ENCODE data around the gene SH3PXD2A. TPM values are rescaled to one million over a fixed set of nuclear protein-coding genes. Genes with fewer than 3 reads are reported as not detected.

The SH3PXD2A gene
- total RNA-seq, 1 experiment from 2014 or later, result 6.3 TPM

GRCh38 chr10:103837370-103838069, 17.9 kb downstream of the SH3PXD2A start:
- H3K4me1 ChIP-seq, result peaks cover 23% of the 10 kb centered on the region
- ChIA-PET POLR2A (interaction anchor here (1.2 kb wide), 1 partner anchor 43 kb away, joined by 4 read pairs; no protein-coding TSS in a partner anchor), CTCF (interaction anchor here (0.6 to 1.4 kb wide), 10 partner anchors 11 to 125 kb away, joined by 3 to 5 read pairs (median 4); no protein-coding TSS in a partner anchor)
- H3K9me3 ChIP-seq, result no peaks in the 10 kb centered on the region
- Mint-ChIP-seq H3K4me3 (ENCODE audit: unreplicated experiment) (no peak overlapping the region), H3K27ac (ENCODE audit: unreplicated experiment) (no peak overlapping the region), H3K36me3 (ENCODE audit: insufficient read depth, unreplicated experiment) (peaks cover 4% of the 10 kb centered on the region), H3K9me3 (ENCODE audit: unreplicated experiment) (no peaks in the 10 kb centered on the region), H3K4me1 (ENCODE audit: low read depth, unreplicated experiment) (peaks cover 23% of the 10 kb centered on the region), H3K27me3 (ENCODE audit: insufficient read depth, unreplicated experiment) (no peaks in the 10 kb centered on the region)
- H3K36me3 ChIP-seq (ENCODE audit: control insufficient read depth, insufficient read depth, low read length), result no peaks in the 10 kb centered on the region
- no peak overlapping the region for H3K4me3 ChIP-seq (ENCODE audit: low read depth, low read length)
- TF ChIP-seq CTCF (IDR thresholded peaks at IDR 0.05; ENCODE audit: insufficient read depth in 1 of 2, low read depth in 1 of 2, low read length in 1 of 2, severe bottlenecking in 1 of 2, unreplicated experiment in 1 of 2), result no peak
- intact Hi-C loops (cut with micrococcal nuclease; ENCODE audit: unreplicated experiment), result loop anchor here (1.0 to 2.0 kb wide), 4 partner anchors 8 to 43 kb away; partner anchors contain the start of gene SH3PXD2A
- no peak for DNase-seq
- no peaks in the 10 kb centered on the region for H3K27me3 ChIP-seq (replicated peaks; ENCODE audit: control insufficient read depth, insufficient read depth, low read length)
- BruUV-seq (replicated peaks), result no TSS peak

GRCh38 chr10:103836861-103837260, 18.5 kb downstream of the SH3PXD2A start:
- no peaks in the 10 kb centered on the region for H3K27me3 ChIP-seq (replicated peaks; ENCODE audit: control insufficient read depth, insufficient read depth, low read length)
- POLR2A ChIA-PET, result interaction anchor here (0.6 to 1.2 kb wide), 2 partner anchors 43 to 142 kb away, joined by 3 to 4 read pairs; no protein-coding TSS in a partner anchor
- intact Hi-C loops (cut with micrococcal nuclease; ENCODE audit: unreplicated experiment), result loop anchor here (1.0 to 2.0 kb wide), 4 partner anchors 8 to 43 kb away; partner anchors contain the start of gene SH3PXD2A
- no TSS peak for BruUV-seq (replicated peaks)
- H3K4me3 ChIP-seq (ENCODE audit: low read depth, low read length), result no peak overlapping the region
- peaks cover 4% of the 10 kb centered on the region for H3K36me3 Mint-ChIP-seq (ENCODE audit: insufficient read depth, unreplicated experiment)
- DNase-seq, result peak; percentile 77 to 84
- no peak for TF ChIP-seq CTCF (IDR thresholded peaks at IDR 0.05; ENCODE audit: insufficient read depth in 1 of 2, low read depth in 1 of 2, low read length in 1 of 2, severe bottlenecking in 1 of 2, unreplicated experiment in 1 of 2)
- peak overlapping the region; percentile 1 for H3K27ac Mint-ChIP-seq (ENCODE audit: unreplicated experiment)
- H3K4me1 ChIP-seq, result peaks cover 23% of the 10 kb centered on the region
- peaks cover 19% of the 10 kb centered on the region for H3K4me1 Mint-ChIP-seq (ENCODE audit: low read depth, unreplicated experiment)
- no peaks in the 10 kb centered on the region for H3K9me3 Mint-ChIP-seq (ENCODE audit: unreplicated experiment)
- H3K4me3 Mint-ChIP-seq (ENCODE audit: unreplicated experiment), result peak overlapping the region; percentile 0
- H3K9me3 ChIP-seq, result no peaks in the 10 kb centered on the region
- no peaks in the 10 kb centered on the region for H3K36me3 ChIP-seq (ENCODE audit: control insufficient read depth, insufficient read depth, low read length)
- CTCF ChIA-PET, result interaction anchor here (0.8 to 1.4 kb wide), 8 partner anchors 10 to 124 kb away, joined by 3 to 5 read pairs (median 4); no protein-coding TSS in a partner anchor
- no peaks in the 10 kb centered on the region for H3K27me3 Mint-ChIP-seq (ENCODE audit: insufficient read depth, unreplicated experiment)

- Histone ChIP-seq H3K36me3 (ENCODE audit: control insufficient read depth, insufficient read depth, low read length) (no peaks in the 10 kb centered on the region), H3K4me1 (peaks cover 23% of the 10 kb centered on the region), H3K27me3 (replicated peaks; ENCODE audit: control insufficient read depth, insufficient read depth, low read length) (no peaks in the 10 kb centered on the region), H3K4me3 (ENCODE audit: low read depth, low read length) (no peak overlapping the region), H3K9me3 (no peaks in the 10 kb centered on the region)
- no peak for TF ChIP-seq CTCF (IDR thresholded peaks at IDR 0.05; ENCODE audit: insufficient read depth in 1 of 2, low read depth in 1 of 2, low read length in 1 of 2, severe bottlenecking in 1 of 2, unreplicated experiment in 1 of 2)
- intact Hi-C loops (cut with micrococcal nuclease; ENCODE audit: unreplicated experiment), result loop anchor here (2.0 kb wide), 1 partner anchor 19 kb away; the partner anchor contains the start of gene SH3PXD2A
- no TSS peak for BruUV-seq (replicated peaks)
- H3K27me3 Mint-ChIP-seq (ENCODE audit: insufficient read depth, unreplicated experiment), result no peaks in the 10 kb centered on the region
- no peak for DNase-seq
- POLR2A ChIA-PET, result interaction anchor here (0.6 kb wide), 1 partner anchor 143 kb away, joined by 3 read pairs; no protein-coding TSS in a partner anchor
- peaks cover 4% of the 10 kb centered on the region for H3K36me3 Mint-ChIP-seq (ENCODE audit: insufficient read depth, unreplicated experiment)
- H3K9me3 Mint-ChIP-seq (ENCODE audit: unreplicated experiment), result no peaks in the 10 kb centered on the region
- peaks cover 19% of the 10 kb centered on the region for H3K4me1 Mint-ChIP-seq (ENCODE audit: low read depth, unreplicated experiment)
- peak overlapping the region; percentile 0 for H3K4me3 Mint-ChIP-seq (ENCODE audit: unreplicated experiment)
- CTCF ChIA-PET, result interaction anchor here (1.0 to 1.4 kb wide), 5 partner anchors 9 to 58 kb away, joined by 3 to 4 read pairs (median 3); no protein-coding TSS in a partner anchor
- H3K27ac Mint-ChIP-seq (ENCODE audit: unreplicated experiment), result peak overlapping the region; percentile 1
These were observed 19.1 kb downstream of the SH3PXD2A start for GRCh38 chr10:103836273-103836672.

Data from Caco-2 (cell line).